ENCODE results near the gene KANSL1.

KANSL1 gene

GRCh38 chr17:46167267-46167666, 26.0 kb downstream of the KANSL1 start:
- no peak for DNase-seq (ENCODE audit: low read depth)

- no peak for DNase-seq (ENCODE audit: low read depth)
These were observed 26.5 kb downstream of the KANSL1 start for GRCh38 chr17:46166692-46167249.

GRCh38 chr17:46163929-46164594, 29.2 kb downstream of the KANSL1 start:
- DNase-seq (ENCODE audit: low read depth), result no peak

GRCh38 chr17:46163316-46163715, 29.9 kb downstream of the KANSL1 start:
- no peak for DNase-seq (ENCODE audit: low read depth)

GRCh38 chr17:46162866-46163265, 30.4 kb downstream of the KANSL1 start:
- DNase-seq (ENCODE audit: low read depth), result no peak

- no peak for DNase-seq (ENCODE audit: low read depth)
These were observed 33.1 kb downstream of the KANSL1 start for GRCh38 chr17:46160169-46160568.

GRCh38 chr17:46159686-46160085, 33.5 kb downstream of the KANSL1 start:
- no peak for DNase-seq (ENCODE audit: low read depth)

- DNase-seq (ENCODE audit: low read depth), result no peak
These were observed 34.6 kb downstream of the KANSL1 start for GRCh38 chr17:46158323-46159296.

GRCh38 chr17:46157443-46158062, 35.7 kb downstream of the KANSL1 start:
- peak; percentile 43 for DNase-seq (ENCODE audit: low read depth)

GRCh38 chr17:46154151-46154816, 38.9 kb downstream of the KANSL1 start:
- DNase-seq (ENCODE audit: low read depth), result no peak

- DNase-seq (ENCODE audit: low read depth), result no peak
These were observed 40.8 kb downstream of the KANSL1 start for GRCh38 chr17:46152423-46152822.

GRCh38 chr17:46151762-46152161, 41.5 kb downstream of the KANSL1 start:
- DNase-seq (ENCODE audit: low read depth), result no peak

GRCh38 chr17:46150216-46150963, 42.8 kb downstream of the KANSL1 start:
- no peak for DNase-seq (ENCODE audit: low read depth)

GRCh38 chr17:46148247-46148646, 45.0 kb downstream of the KANSL1 start:
- DNase-seq (ENCODE audit: low read depth), result no peak

- no peak for DNase-seq (ENCODE audit: low read depth)
These were observed 45.9 kb downstream of the KANSL1 start for GRCh38 chr17:46147296-46147695.

GRCh38 chr17:46144246-46144645, 49.0 kb downstream of the KANSL1 start:
- no peak for DNase-seq (ENCODE audit: low read depth)

- no peak for DNase-seq (ENCODE audit: low read depth)
These were observed 49.4 kb downstream of the KANSL1 start for GRCh38 chr17:46143827-46144236.

GRCh38 chr17:46141645-46142044, 51.6 kb downstream of the KANSL1 start:
- no peak for DNase-seq (ENCODE audit: low read depth)

GRCh38 chr17:46140645-46141197, 52.5 kb downstream of the KANSL1 start:
- DNase-seq (ENCODE audit: low read depth), result no peak

- no peak for DNase-seq (ENCODE audit: low read depth)
These were observed 53.6 kb downstream of the KANSL1 start for GRCh38 chr17:46139432-46140210.

Data from fibroblast of the conjunctiva (primary cell).